HEK293 (cell line): Measurements from ENCODE around the gene PSTPIP1.
A peak's percentile ranks its signal among the peaks of the same experiment; 100 is the strongest.

Experiments
- GLI2 ChIP-seq: fragments of 450-650 bp; formaldehyde crosslinking; IDR thresholded peaks from 2 replicates; pipeline ENCODE4; 2017; ENCODE audit warnings: missing biosample characterization, missing genetic modification characterization, low read depth, borderline replicate concordance
- GLIS1 ChIP-seq: fragments of 450-650 bp; formaldehyde crosslinking; IDR thresholded peaks from 2 replicates; pipeline ENCODE4 v1.5.1; 2016; ENCODE audit warnings: missing biosample characterization, missing genetic modification characterization
- IKZF3 ChIP-seq: fragments of 450-650 bp; IDR thresholded peaks from 2 replicates; pipeline ENCODE4 v1.5.0; 2018; ENCODE audit warnings: missing biosample characterization, mild to moderate bottlenecking, missing genetic modification characterization, moderate library complexity
- KLF1 ChIP-seq: fragments of 450-650 bp; formaldehyde crosslinking; IDR thresholded peaks from 2 replicates; pipeline ENCODE4 v1.5.1; 2016; ENCODE audit warnings: missing biosample characterization, missing genetic modification characterization
- PRDM10 ChIP-seq: fragments of 450-650 bp; formaldehyde crosslinking; IDR thresholded peaks from 2 replicates; pipeline ENCODE4 v1.5.1; 2016; ENCODE audit warnings: missing biosample characterization, missing genetic modification characterization
- REPIN1 ChIP-seq: fragments of 450-650 bp; formaldehyde crosslinking; IDR thresholded peaks from 2 replicates; pipeline ENCODE4 v1.5.1; 2017; ENCODE audit warnings: missing biosample characterization, missing genetic modification characterization, low read depth
- SP3 ChIP-seq: fragments of 450-650 bp; formaldehyde crosslinking; IDR thresholded peaks from 2 replicates; pipeline ENCODE4 v1.5.1; 2016; ENCODE audit warnings: missing biosample characterization, missing genetic modification characterization
- TRIM28 ChIP-seq: IDR thresholded peaks from 2 replicates; pipeline ENCODE4 v1.6.1; 2011; ENCODE audit warnings: low read length, control low read depth, borderline replicate concordance
- ZBTB20 ChIP-seq: fragments of 450-650 bp; formaldehyde crosslinking; IDR thresholded peaks from 2 replicates; pipeline ENCODE4 v1.5.1; 2016; ENCODE audit warnings: missing biosample characterization, missing genetic modification characterization
- ZBTB44 ChIP-seq: fragments of 450-650 bp; IDR thresholded peaks from 2 replicates; pipeline ENCODE4 v1.5.1; 2018; ENCODE audit warnings: missing biosample characterization, mild to moderate bottlenecking, missing genetic modification characterization
- ZBTB6 ChIP-seq: fragments of 450-650 bp; formaldehyde crosslinking; IDR thresholded peaks from 2 replicates; pipeline ENCODE4 v1.5.1; 2017; ENCODE audit warnings: missing biosample characterization, missing genetic modification characterization
- ZFP3 ChIP-seq: fragments of 450-650 bp; formaldehyde crosslinking; IDR thresholded peaks from 2 replicates; pipeline ENCODE4 v1.5.1; 2016; ENCODE audit warnings: low read depth, missing biosample characterization, missing genetic modification characterization
- ZNF133 ChIP-seq: fragments of 450-650 bp; formaldehyde crosslinking; IDR thresholded peaks from 2 replicates; pipeline ENCODE4 v1.5.1; 2016; ENCODE audit warnings: missing biosample characterization, missing genetic modification characterization
- ZNF2 ChIP-seq: fragments of 450-650 bp; formaldehyde crosslinking; IDR thresholded peaks from 2 replicates; pipeline ENCODE4 v1.5.1; 2016; ENCODE audit warnings: missing biosample characterization, missing genetic modification characterization
- ZNF266 ChIP-seq: fragments of 450-650 bp; formaldehyde crosslinking; IDR thresholded peaks from 2 replicates; pipeline ENCODE4 v1.5.1; 2016; ENCODE audit warnings: missing biosample characterization, missing genetic modification characterization, low read depth
- ZNF280D ChIP-seq: fragments of 450-650 bp; formaldehyde crosslinking; IDR thresholded peaks from 2 replicates; pipeline ENCODE4 v1.5.1; 2016; ENCODE audit warnings: missing biosample characterization, missing genetic modification characterization
- ZNF302 ChIP-seq: fragments of 450-650 bp; formaldehyde crosslinking; IDR thresholded peaks from 2 replicates; pipeline ENCODE4 v1.5.1; 2016; ENCODE audit warnings: missing biosample characterization, missing genetic modification characterization, low read depth
- ZNF324 ChIP-seq: fragments of 450-650 bp; formaldehyde crosslinking; IDR thresholded peaks from 2 replicates; pipeline ENCODE4 v1.5.1; 2016; ENCODE audit warnings: missing biosample characterization, missing genetic modification characterization
- ZNF341 ChIP-seq: fragments of 450-650 bp; formaldehyde crosslinking; IDR thresholded peaks from 2 replicates; pipeline ENCODE4; 2016; ENCODE audit warnings: low read depth, missing biosample characterization, missing genetic modification characterization
- ZNF350 ChIP-seq: fragments of 450-650 bp; formaldehyde crosslinking; IDR thresholded peaks from 2 replicates; pipeline ENCODE4 v1.5.0; 2017; ENCODE audit warnings: missing biosample characterization, mild to moderate bottlenecking, missing genetic modification characterization
- ZNF354C ChIP-seq: fragments of 450-650 bp; formaldehyde crosslinking; IDR thresholded peaks from 2 replicates; pipeline ENCODE4 v1.5.1; 2016; ENCODE audit warnings: missing biosample characterization, missing genetic modification characterization, low read depth, borderline replicate concordance
- ZNF366 ChIP-seq: fragments of 450-650 bp; formaldehyde crosslinking; conservative IDR thresholded peaks from 2 replicates; pipeline ENCODE4 v1.5.1; 2016; ENCODE audit warnings: missing biosample characterization, missing genetic modification characterization
- ZNF404 ChIP-seq: fragments of 450-650 bp; formaldehyde crosslinking; IDR thresholded peaks from 2 replicates; pipeline ENCODE4 v1.5.1; 2017; ENCODE audit warnings: missing biosample characterization, missing genetic modification characterization
- ZNF513 ChIP-seq: fragments of 450-650 bp; IDR thresholded peaks from 2 replicates; pipeline ENCODE4 v1.5.1; 2018; ENCODE audit warnings: missing biosample characterization, missing genetic modification characterization
- ZNF530 ChIP-seq: fragments of 450-650 bp; formaldehyde crosslinking; IDR thresholded peaks from 2 replicates; pipeline ENCODE4 v1.5.1; 2016; ENCODE audit warnings: low read depth, missing biosample characterization, missing genetic modification characterization
- ZNF558 ChIP-seq: fragments of 450-650 bp; formaldehyde crosslinking; IDR thresholded peaks from 2 replicates; pipeline ENCODE4 v1.5.1; 2016; ENCODE audit warnings: missing biosample characterization, missing genetic modification characterization
- ZNF571 ChIP-seq: fragments of 450-650 bp; formaldehyde crosslinking; IDR thresholded peaks from 2 replicates; pipeline ENCODE4 v1.5.0; 2017; ENCODE audit warnings: missing biosample characterization, missing genetic modification characterization
- ZNF600 ChIP-seq: fragments of 450-650 bp; formaldehyde crosslinking; IDR thresholded peaks from 2 replicates; pipeline ENCODE4 v1.5.1; 2016; ENCODE audit warnings: missing biosample characterization, missing genetic modification characterization
- ZNF776 ChIP-seq: fragments of 450-650 bp; formaldehyde crosslinking; IDR thresholded peaks from 2 replicates; pipeline ENCODE4 v1.5.0; 2017; ENCODE audit warnings: missing biosample characterization, missing genetic modification characterization, borderline replicate concordance
- ZNF830 ChIP-seq: fragments of 450-650 bp; IDR thresholded peaks from 2 replicates; pipeline ENCODE4 v1.5.0; 2018; ENCODE audit warnings: missing biosample characterization, missing genetic modification characterization, low read depth, mild to moderate bottlenecking, moderate library complexity
- ZSCAN16 ChIP-seq: fragments of 450-650 bp; formaldehyde crosslinking; IDR thresholded peaks from 2 replicates; pipeline ENCODE4 v1.5.1; 2016; ENCODE audit warnings: missing biosample characterization, missing genetic modification characterization
- ZSCAN30 ChIP-seq: fragments of 450-650 bp; IDR thresholded peaks from 2 replicates; pipeline ENCODE4 v1.5.1; 2018; ENCODE audit warnings: missing biosample characterization, mild to moderate bottlenecking, missing genetic modification characterization, moderate library complexity

The PSTPIP1 gene

GRCh38 chr15:76954744-76955143 lies 40.2 kb upstream of the PSTPIP1 start (continued):
- TF ChIP-seq ZNF280D (tag by site-specific recombination): no peak
- TF ChIP-seq GLI2 (tag by site-specific recombination): 0 out of 2 replicates have a peak, but pooled peaks have one; percentile 48
- no peak for TF ChIP-seq ZBTB20 (tag by site-specific recombination)
- no peak for TF ChIP-seq ZNF266
- TF ChIP-seq ZNF2: 0 out of 2 replicates have a peak, but pooled peaks have one; percentile 47
- peak; percentile 85 for TF ChIP-seq ZNF366 (tag by site-specific recombination)
- no peak for TF ChIP-seq ZNF830 (tag by site-specific recombination)
- TF ChIP-seq SP3: no peak
- no peak for TF ChIP-seq ZBTB6 (tag by site-specific recombination)
- no peak for TF ChIP-seq ZNF571 (tag by site-specific recombination)
- TF ChIP-seq ZNF600 (tag by site-specific recombination): peak; percentile 77
- TF ChIP-seq KLF1 (tag by site-specific recombination): no peak
- no peak for TF ChIP-seq ZNF404 (tag by site-specific recombination)
- TF ChIP-seq GLIS1 (tag by site-specific recombination): peak; percentile 34
- TF ChIP-seq ZNF776 (tag by site-specific recombination): no peak
- TF ChIP-seq TRIM28: peak; percentile 85
- no peak for TF ChIP-seq REPIN1
- no peak for TF ChIP-seq IKZF3
- TF ChIP-seq ZFP3 (tag by site-specific recombination): no peak
- TF ChIP-seq ZNF341 (tag by site-specific recombination): no peak
- TF ChIP-seq ZSCAN30: no peak
- peak; percentile 52 for TF ChIP-seq ZBTB44 (tag by site-specific recombination)
- no peak for TF ChIP-seq ZNF324 (tag by site-specific recombination)
- no peak for TF ChIP-seq ZNF350 (tag by site-specific recombination)
- no peak for TF ChIP-seq ZNF302 (tag by site-specific recombination)
- TF ChIP-seq ZNF513 (tag by site-specific recombination): no peak
- TF ChIP-seq PRDM10 (tag by site-specific recombination): peak; percentile 88
- TF ChIP-seq ZNF354C (tag by site-specific recombination): no peak
- TF ChIP-seq ZNF558: no peak
- TF ChIP-seq ZNF133: no peak
- no peak for TF ChIP-seq ZNF530 (tag by site-specific recombination)
- TF ChIP-seq ZSCAN16: no peak
